ENCODE results near the gene PTTG1IP.

The PTTG1IP gene

GRCh38 chr21:44850208-44850800 lies 23.2 kb downstream of the PTTG1IP start:
- no peaks in the 10 kb centered on the region for H3K9me3 ChIP-seq
- peaks cover 42 to 43% of the 10 kb centered on the region in 2 experiments for H3K4me1 ChIP-seq (ENCODE audit: control insufficient read depth in 1 of 2, insufficient read depth in 1 of 2, low read depth in 1 of 2, low read length in 1 of 2)
- H3K36me3 ChIP-seq = peaks cover 67% of the 10 kb centered on the region
- H3K4me3 ChIP-seq (ENCODE audit: low read depth in 1 of 2, low read length in 1 of 2) = no peak overlapping the region
- H3K27me3 ChIP-seq = no peaks in the 10 kb centered on the region
- H3K27ac ChIP-seq = peak overlapping the region; percentile 13
- TF ChIP-seq CTCF (IDR thresholded peaks at IDR 0.05) = no peak

- peaks cover 61% of the 10 kb centered on the region for H3K36me3 ChIP-seq
- H3K27ac ChIP-seq = peak overlapping the region; percentile 13
- no peak for TF ChIP-seq CTCF (IDR thresholded peaks at IDR 0.05)
- H3K4me1 ChIP-seq (ENCODE audit: control insufficient read depth in 1 of 2, insufficient read depth in 1 of 2, low read depth in 1 of 2, low read length in 1 of 2) = peaks cover 38 to 39% of the 10 kb centered on the region in 2 experiments
- H3K27me3 ChIP-seq = no peaks in the 10 kb centered on the region
- H3K9me3 ChIP-seq = no peaks in the 10 kb centered on the region
- no peak overlapping the region for H3K4me3 ChIP-seq (ENCODE audit: low read depth in 1 of 2, low read length in 1 of 2)
Measured at GRCh38 chr21:44849616-44850130, 23.8 kb downstream of the PTTG1IP start.

GRCh38 chr21:44848821-44849521 lies 24.5 kb downstream of the PTTG1IP start:
- Histone ChIP-seq H3K36me3 (peaks cover 54% of the 10 kb centered on the region), H3K4me1 (ENCODE audit: control insufficient read depth in 1 of 2, insufficient read depth in 1 of 2, low read depth in 1 of 2, low read length in 1 of 2) (peaks cover 31 to 32% of the 10 kb centered on the region in 2 experiments), H3K9me3 (no peaks in the 10 kb centered on the region), H3K27ac (peak overlapping the region; percentile 13), H3K27me3 (no peaks in the 10 kb centered on the region), H3K4me3 (ENCODE audit: low read depth in 1 of 2, low read length in 1 of 2) (no peak overlapping the region)
- no peak for TF ChIP-seq CTCF (IDR thresholded peaks at IDR 0.05)

GRCh38 chr21:44847261-44848056 lies 26.0 kb downstream of the PTTG1IP start:
- Histone ChIP-seq H3K36me3 (peaks cover 40% of the 10 kb centered on the region), H3K4me3 (ENCODE audit: low read depth in 1 of 2, low read length in 1 of 2) (no peak overlapping the region), H3K4me1 (ENCODE audit: control insufficient read depth in 1 of 2, insufficient read depth in 1 of 2, low read depth in 1 of 2, low read length in 1 of 2) (peaks cover 29 to 30% of the 10 kb centered on the region in 2 experiments), H3K27ac (no peak overlapping the region), H3K9me3 (no peaks in the 10 kb centered on the region), H3K27me3 (no peaks in the 10 kb centered on the region)
- no peak for TF ChIP-seq CTCF (IDR thresholded peaks at IDR 0.05)

- H3K27ac ChIP-seq = peak overlapping the region; percentile 57
Measured at GRCh38 chr21:44846485-44847260, 26.8 kb downstream of the PTTG1IP start.

More at GRCh38 chr21:44846485-44847260, 26.8 kb downstream of the PTTG1IP start:
- Histone ChIP-seq H3K4me1 (ENCODE audit: control insufficient read depth in 1 of 2, insufficient read depth in 1 of 2, low read depth in 1 of 2, low read length in 1 of 2) (peaks cover 29 to 30% of the 10 kb centered on the region in 2 experiments), H3K27me3 (no peaks in the 10 kb centered on the region), H3K36me3 (peaks cover 32% of the 10 kb centered on the region), H3K4me3 (ENCODE audit: low read depth in 1 of 2, low read length in 1 of 2) (peak overlapping the region; percentile 33 to 53), H3K9me3 (no peaks in the 10 kb centered on the region)
- TF ChIP-seq CTCF (IDR thresholded peaks at IDR 0.05) = no peak

Measured in neutrophil (primary cell).